Activated CD4-positive, alpha-beta T cell treated with anti-CD3 and anti-CD28 coated beads, Interleukin-2, amount 50 U/mL, for 48 hours (primary cell): Measurements from ENCODE around the gene LTBP3.

ENCODE experiments used
- DNase-seq, 2 experiments: peaks; one replicate each; pipeline ENCODE4 v3.0.0-alpha.2; 2020

LTBP3 gene

DNA sequence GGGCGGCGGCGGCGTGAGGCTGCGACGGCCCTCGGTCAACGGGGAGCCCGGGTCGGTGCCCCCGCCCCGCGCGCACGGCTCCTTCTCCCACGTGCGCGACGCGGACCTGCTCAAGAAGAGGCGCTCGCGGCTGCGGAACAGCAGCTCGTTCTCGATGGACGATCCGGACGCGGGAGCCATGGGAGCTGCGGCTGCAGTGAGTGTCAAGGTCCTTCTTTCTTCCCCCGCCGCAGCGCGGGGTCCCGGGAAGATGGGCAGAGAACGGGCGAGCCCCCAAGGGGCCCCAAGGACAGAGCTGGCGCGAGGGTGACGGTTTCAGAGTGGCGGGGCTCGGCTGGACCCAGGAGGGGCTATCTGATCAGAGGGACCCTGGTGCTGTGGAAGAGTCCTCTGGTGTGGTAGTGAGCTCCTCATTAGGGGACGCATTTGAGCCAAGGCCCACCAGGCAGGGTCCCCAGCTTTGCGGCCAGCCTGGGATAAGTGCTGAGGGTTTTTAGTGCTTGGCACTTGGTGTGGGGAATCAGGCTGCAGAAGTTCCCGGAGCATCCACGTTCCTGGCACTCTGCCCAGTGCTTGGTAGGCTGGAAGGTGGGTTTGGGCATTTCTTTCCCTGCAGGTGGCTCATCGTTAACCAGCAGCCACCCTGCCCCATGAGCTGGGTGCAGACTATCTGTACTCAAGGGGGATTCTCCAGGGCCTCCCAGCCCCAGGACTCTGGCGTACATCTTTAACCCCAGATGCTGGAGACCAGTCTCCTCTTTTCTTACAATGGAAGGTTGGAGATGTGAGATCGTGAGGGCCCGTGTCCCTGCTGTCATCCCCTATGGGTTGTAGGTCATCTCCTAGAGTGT lies 27.5 kb upstream of the LTBP3 start:
- DNase-seq = no peak

DNA sequence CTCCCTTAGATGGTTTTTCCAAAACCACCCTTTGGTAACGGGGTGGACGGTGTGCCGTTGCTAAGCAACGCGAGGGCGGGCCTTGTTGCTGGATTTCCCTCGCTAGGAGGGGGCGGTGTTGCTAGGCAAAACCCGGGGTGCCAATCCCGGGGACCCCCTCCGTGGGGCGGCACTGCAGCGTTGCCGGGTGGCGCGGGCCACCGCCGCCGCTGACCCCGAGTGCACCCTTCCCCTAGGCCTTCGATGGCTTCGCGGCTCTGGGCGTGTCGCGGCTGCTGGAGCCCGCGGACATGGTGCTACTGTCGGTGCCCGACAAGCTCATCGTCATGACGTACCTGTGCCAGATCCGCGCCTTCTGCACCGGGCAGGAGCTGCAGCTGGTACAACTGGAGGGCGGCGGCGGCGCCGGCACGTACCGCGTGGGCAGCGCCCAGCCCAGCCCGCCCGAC lies 26.6 kb upstream of the LTBP3 start:
- DNase-seq = no peak

DNA sequence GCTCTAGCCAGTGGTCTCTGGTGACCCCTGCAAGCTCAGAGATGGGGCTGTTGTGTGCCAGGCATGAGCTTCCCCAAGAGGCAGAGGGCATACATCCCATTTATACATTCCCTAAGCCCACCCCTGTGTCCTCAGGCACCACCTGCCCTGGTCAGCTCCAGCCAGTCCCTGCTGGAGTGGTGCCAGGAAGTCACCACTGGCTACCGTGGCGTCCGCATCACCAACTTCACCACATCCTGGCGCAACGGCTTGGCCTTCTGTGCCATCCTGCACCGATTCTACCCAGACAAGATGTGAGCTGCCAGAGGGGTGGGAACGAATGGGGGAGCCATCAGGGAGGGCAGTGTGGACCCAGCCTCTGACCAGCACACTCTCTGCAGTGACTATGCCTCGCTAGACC lies 25.9 kb upstream of the LTBP3 start:
- no peak for DNase-seq

DNA sequence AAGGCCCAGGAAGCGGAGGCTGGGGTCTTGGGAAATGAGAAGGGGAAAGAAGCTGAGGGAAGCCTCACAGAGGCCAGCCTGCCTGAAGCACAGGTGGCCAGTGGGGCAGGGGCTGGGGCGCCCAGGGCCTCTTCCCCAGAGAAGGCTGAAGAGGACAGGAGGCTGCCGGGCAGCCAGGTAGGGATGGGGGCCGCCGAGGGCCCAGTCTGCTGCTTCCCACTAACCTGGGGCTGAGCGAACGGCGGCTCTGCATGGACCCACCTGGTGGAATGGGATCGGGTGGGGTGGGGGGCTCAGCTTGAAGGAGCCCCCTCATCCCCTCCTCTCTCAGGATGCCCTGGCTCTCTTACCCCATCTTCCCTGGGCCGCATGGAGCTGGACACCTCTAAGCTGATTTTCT lies 25.4 kb upstream of the LTBP3 start:
- no peak for DNase-seq

DNA sequence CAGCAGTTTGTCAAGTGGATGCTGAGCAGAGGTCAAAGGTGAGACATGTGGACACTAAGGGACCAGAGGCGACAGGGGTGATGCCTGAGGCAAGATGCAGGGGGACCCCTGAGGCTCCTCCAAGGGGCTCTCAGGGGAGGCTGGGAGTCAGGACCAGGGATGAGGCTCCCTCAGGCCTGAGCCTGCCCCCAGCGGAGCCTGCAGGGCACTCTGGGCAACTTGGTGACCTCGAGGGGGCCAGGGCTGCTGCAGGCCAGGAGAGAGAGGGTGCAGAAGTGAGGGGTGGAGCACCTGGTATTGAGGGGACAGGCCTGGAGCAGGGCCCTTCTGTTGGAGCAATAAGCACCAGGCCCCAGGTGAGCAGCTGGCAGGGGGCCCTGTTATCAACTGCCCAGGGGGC lies 23.8 kb upstream of the LTBP3 start:
- DNase-seq = no peak

DNA sequence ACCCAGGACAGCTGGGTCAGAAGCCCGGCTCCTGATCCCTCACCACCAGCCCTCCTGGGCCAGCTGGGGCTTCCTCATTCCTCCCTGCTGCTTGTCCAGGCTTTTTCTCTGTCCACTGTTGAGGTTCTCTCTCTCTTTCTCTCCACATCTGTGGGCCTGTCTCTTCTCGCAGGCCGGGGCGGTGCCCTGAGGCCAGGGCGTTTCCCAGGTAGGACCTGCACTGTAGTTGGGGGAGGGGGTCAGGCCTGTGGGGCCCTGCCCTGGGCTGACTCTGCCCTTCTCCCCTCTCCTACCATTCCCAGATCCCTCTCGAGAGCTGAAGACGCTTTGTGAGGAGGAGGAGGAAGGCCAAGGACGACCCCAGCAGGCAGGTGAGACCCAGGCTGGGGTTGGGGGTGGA lies 22.6 kb upstream of the LTBP3 start:
- no peak for DNase-seq

DNA sequence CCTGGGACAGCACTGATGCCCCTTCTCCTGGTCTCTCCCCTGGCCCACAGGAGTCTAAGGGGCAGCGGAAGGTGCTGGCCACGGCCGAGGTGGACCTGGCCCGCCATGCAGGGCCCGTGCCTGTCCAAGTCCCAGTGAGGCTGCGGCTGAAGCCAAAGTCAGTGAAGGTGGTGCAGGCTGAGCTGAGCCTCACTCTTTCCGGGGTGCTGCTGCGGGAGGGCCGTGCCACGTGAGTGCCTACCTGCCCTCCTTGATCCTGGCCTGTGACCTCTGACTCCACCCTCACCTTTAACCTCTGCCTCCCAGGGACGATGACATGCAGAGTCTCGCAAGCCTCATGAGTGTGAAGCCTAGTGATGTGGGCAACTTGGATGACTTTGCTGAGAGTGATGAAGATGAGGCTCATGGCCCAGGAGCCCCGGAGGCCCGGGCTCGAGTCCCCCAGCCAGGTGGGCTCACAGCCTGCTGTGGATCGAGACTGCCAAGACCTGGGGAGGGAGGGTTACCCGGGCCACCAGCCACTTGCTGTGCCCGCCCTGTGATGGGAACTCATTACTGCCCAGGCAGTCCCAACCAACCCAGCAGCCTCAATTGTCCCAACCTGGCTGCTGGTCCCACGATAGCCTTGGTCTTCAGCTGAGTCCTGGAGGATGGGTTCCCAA lies 22.0 kb upstream of the LTBP3 start:
- no peak for DNase-seq

DNA sequence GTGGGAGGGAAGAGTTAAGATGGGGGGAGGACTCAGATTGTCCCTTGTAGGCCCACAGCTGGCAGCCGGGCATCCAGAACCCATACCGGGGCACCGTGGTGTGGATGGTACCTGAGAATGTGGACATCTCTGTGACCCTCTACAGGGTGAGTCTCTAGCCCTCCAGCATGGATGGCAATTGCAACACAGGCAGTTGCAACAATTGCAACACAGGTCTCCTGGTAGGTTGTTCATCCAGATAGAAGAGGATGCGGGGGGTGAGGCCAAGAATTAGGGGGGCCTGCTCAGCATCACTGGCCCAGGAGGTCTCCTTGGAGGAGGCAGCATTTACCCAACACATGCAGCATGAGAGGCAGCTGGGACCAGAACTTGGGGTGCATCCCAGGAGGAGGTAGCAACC lies 21.1 kb upstream of the LTBP3 start:
- no peak for DNase-seq

DNA sequence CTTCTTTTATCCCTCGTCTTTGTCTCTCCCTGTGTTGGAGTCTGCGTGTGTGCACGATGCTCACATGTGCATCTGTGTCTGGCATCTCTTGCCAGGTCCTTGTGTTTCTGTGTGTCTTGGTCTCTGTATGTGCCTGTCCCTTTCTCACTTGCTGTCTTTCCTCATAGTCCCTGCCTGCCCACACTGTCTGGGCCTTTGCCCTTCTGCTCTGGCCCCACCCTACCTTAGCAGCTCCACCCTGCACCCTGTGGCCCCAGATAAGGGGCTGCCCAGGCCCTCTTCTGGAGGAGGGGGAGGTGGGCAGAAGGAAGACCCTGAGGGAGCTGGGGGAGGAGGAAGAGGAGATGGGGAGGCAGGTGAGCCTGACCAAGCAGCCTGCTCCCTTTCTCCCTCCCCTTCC lies 20.5 kb upstream of the LTBP3 start:
- DNase-seq = no peak

DNA sequence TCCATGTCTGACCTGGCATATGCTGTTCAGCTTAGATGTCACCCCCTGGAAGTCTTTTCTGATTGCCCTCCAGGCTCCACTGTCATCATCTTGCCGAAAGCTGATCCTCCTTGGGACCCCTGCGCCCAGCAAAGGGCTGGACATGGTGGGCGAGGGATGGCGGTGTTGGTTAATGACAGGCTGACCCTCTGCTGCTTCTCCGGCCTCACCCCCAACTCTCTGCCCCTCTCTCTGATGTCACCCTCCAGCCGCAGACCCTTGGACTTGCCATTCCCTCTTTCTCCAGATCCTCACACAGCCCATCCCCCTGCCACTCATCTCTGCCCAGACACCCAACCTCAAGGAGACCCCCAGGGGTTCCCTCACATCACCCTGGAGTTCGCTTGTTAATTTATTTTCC lies 20.0 kb upstream of the LTBP3 start:
- DNase-seq = no peak

DNA sequence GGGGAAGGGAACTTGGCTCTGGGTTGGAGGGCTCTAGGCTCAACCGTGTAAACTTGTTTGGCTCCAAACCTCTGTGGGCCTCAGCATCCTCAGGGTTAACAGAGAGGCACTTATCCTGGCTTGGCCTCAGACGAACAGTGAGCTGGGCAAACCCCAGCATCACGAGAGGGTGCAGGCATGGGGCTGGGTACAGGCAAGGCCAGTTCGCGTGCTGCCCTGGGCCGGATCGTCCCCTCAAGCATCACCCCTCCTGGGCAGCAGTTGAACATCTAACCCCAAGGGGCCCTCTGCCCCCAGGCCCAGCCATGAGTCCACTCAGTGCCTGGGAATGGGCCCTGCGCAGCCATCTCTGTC lies 19.6 kb upstream of the LTBP3 start:
- no peak for DNase-seq

DNA sequence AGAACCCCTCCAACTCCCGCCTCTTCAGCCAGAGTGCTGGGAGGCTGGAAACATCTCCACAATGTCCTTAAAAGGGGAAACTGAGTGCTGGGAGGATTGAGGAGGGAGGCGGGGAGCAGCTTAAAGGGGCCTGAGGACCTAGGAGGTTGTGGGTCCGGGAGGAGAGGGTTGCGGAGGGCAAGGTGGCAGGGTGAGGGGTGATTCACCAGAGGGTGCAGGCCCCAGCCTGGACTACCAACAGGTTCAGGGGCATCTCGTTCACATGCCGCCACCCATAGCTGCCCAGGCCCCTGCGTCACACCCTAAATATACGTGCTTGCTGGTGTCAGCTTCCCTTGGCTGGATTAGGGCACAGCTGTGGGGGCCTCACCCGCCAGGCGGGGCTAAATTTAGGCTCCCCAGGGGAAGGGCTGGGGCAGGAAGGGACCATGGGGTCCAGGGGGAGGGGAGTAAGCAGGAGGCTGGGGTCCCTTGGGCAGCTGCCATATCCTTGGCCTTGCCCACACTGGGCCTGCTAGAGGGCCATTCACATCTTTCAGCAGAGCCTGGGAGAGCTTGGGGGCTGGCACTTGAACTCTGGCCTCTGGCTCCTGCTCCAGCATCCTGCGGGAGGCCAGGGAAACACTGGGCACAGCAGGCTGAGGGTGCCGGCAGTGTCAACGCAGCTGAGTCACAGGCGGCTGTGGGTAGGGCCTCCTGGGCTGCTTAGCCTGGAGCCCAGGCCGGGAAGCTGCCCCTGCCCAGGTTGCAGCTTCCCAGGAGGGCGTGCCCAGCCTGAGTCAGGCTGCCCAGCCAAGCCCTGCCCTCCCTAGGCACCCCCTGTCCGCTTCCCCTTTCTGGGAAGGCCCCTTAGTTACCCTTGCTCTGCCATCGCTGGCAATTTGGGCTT lies 19.0 kb upstream of the LTBP3 start:
- DNase-seq = peak; percentile 58 to 69

DNA sequence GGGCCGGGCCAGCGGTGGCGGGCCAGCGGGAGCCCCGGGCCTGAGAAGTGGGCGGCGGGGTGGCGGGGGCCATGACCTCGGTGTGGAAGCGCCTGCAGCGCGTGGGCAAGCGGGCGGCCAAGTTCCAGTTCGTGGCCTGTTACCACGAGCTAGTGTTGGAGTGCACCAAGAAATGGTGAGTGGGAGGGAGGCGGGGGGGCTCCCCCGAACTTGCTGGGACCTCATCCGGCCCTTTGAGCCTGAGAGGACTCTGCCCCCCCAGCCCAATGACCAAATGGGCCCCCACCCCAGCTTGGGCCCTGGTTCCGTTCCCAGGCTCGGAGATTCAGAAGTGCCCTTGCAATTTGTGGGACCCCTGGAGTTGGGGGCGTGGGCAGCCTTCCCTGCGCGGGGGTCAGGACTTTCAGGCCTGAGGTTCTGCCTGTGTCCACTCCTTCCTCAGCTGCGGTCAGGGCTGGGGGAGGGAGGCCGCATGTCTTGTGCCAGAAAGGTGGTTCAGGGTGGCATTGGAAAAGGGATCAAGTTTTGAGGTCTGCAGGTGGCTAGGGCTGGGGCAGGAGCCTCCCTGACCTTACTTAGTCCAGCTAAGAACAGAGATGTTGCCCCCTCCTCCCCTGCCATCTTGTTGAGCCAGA lies 18.2 kb upstream of the LTBP3 start:
- peak in 1 of 2 experiments; percentile 53 for DNase-seq

DNA sequence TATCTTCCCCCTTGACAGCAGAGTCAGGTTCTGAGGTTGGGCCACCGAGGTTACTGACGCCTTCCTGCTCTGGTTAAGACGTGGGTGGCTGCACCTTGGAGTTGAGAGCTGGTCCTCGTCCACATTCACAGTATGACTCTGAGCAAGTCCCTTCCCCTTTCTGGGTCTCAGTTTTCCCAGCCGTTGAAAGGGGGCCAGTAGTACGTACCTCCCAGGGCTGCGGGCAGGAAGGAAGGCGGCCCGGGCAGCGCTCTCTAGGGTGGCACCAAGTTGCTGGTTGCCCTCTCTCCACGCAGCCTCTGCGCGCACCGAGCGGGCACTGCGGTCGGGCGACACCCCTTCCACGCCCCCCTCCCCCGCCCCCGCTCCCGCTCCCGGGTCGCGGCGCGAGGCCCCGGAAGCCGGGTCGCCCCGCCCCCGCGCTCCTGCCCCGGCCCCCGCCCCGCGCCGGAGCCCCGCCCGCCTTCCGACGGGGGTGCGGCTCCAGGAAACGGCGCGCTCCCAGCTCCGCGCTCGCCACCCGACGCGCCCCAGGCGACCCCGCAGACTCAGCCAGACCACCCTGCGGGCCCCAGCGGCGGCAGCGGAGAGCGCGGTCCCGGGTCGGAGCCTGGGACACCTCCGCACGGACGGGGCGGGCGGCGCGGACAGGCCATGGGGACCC lies 17.5 kb upstream of the LTBP3 start, which contains the start of gene EHBP1L1:
Gene EHBP1L1, plus strand, starts transcription at position 486 of the 664 bp plus-strand sequence. CDS start 250 bp downstream, outside the sequence.
- DNase-seq = peak; percentile 80 to 83

DNA sequence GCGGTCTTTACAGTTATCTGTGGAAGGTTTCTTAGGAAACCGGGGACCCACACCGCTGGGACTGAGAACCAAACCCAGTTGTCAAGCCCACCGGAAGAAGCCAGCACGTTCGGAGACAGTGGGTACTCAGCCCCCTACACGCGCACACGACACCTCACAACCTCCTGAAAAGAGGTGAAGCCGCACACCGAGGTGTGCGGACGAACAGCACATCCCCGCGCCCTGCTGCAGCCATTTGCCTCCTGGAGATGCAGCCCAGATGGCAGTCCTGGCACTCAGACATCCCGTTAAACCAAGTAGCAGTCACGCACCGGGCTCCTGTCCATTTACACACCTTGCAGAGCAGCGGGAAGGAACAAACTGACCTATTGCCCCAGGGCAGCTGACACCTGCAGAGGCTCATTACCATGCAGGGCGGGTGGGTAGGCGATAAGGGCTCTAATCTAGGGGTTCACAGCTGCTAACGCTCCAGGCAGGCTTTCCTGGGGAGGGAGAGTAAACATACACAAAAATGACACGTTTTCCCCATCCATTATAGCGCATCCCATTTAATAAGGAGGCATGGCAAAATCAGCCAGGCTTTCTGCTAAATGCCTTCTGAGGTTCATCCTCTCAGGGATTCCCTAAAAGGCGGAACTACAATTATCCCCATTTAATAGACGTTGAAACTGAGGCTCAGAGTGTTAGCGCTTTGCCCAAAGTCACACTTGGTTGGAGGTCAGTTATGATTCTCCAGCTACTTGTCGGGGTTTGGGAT lies 16.8 kb upstream of the LTBP3 start:
- DNase-seq = no peak

DNA sequence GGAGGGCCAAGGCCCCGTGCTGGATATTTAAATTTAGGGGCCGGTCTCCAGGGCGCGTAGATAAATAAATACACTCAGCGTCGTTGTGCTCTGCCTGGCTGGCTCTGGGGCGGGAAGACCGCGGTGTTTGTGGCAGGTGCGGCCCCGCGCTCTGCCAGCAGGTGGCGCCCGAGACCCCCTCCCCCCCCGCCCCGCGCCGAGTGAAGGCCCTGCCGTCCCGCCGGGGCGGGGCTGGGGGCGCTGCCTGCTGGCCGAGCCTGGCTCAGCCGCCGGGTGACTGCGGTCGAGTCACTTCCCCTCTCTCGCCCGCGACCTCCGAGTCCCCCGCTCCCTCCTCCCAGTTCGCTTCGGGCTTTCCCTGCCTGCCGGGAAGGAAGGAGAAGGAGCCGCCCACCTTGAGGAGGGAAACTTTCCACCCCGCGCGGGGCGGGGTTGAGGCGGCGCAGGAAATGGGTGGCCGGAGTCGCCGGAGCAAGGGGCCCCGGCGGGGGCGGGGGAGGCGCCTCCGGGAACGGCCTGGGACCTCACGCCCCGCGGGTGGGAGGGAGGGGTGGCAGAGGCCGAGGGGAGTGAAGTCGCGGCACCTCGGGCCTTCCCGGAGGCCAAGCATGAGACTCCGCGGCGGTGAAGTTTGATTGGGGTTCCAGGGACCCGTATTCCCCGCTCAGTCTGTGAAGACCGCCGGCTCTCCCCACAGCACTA lies 16.1 kb upstream of the LTBP3 start:
- peak; percentile 94 to 96 for DNase-seq

DNA sequence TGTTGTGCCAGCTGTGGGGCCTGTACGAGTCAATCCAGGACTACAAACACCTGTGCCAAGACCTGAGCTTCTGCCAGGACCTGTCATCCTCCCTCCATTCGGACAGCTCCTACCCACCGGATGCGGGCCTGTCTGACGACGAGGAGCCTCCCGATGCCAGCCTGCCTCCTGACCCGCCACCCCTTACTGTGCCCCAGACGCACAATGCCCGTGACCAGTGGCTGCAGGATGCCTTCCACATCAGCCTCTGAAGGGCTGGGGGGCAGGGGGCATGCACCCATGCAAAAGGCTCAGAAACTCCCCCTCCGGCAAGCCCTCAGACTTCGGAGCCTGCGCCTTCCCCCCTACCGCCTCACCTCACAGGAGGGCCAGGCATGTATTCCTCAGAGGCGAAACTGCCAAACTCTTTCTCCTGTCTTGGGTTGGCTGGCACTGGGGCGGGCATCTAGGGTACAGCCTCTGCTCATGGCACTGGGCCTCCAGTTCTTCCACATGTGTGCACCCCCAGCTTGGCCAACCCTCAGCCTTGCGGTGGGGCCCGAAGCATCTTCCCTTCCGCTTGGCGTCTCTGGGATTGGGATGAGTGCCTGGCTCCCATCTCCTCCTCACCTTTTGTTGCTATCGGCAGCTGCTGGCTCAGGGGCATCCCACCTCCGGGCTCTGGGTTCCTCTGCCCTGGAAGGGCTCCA lies 15.4 kb upstream of the LTBP3 start:
- DNase-seq = no peak

DNA sequence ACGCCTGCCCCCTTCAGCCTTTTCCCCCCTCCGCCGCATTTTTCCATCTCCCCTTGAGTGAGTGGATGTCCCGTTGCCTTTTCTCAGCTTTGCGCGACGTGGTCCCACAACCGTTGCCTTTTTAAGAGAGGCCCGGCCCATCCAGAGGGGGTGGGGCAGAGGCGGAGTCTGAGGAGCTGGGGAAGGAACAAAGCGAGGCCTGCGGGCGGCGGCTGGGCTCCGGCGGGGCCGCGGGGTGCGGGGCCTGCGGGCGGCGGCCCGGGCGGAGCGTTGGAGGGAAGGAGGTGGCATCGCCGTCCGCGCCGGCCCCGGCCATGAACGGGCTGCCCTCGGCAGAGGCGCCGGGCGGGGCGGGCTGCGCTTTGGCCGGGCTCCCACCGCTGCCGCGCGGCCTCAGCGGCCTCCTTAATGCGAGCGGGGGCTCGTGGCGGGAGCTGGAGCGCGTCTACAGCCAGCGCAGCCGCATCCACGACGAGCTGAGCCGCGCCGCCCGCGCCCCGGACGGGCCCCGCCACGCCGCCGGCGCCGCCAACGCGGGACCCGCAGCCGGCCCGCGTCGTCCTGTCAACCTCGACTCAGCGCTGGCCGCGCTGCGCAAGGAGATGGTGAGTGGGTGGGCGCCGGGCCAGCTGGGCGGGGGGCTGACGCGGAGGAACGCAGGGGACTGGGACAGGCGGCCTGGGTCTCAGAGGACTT lies 14.3 kb upstream of the LTBP3 start, which contains the start of gene FAM89B:
Gene FAM89B, plus strand, starts transcription at position 183 of the 696 bp plus-strand sequence. Its CDS starts 132 bp downstream, at position 315.
- peak; percentile 93 to 95 for DNase-seq

DNA sequence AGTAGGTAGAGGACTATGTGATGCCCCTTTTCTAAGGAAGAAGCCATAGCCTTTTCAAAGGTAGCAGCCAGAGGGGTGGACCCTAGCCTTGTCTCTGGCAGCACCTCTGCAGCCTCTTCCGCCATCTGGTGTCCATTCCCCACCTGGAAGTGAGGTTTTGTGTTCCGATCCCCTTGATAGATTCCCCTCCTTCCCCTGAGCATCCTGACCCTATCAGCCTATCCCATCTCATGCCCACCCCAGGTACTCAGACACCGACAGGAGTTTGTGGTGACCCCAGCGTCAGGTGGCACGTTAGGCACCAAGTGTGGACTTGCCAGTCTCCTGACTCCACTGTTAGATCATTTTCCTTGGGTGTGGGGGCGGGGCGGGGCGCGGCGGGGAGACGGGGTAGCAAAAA lies 13.8 kb upstream of the LTBP3 start:
- DNase-seq = peak in 1 of 2 experiments; percentile 42
